Measurements from ENCODE around the gene ZNF281. TPM values are rescaled to one million over a fixed set of nuclear protein-coding genes. Genes with fewer than 3 reads are reported as not detected.
"Not testable (repeated sequence)": the region's sequence is repeated elsewhere in the genome, so short reads cannot be mapped to it uniquely, and the experiment has no call there.

The ZNF281 gene
- polyA plus RNA-seq, 2 donors = 1.3 to 1.5 TPM

DNA sequence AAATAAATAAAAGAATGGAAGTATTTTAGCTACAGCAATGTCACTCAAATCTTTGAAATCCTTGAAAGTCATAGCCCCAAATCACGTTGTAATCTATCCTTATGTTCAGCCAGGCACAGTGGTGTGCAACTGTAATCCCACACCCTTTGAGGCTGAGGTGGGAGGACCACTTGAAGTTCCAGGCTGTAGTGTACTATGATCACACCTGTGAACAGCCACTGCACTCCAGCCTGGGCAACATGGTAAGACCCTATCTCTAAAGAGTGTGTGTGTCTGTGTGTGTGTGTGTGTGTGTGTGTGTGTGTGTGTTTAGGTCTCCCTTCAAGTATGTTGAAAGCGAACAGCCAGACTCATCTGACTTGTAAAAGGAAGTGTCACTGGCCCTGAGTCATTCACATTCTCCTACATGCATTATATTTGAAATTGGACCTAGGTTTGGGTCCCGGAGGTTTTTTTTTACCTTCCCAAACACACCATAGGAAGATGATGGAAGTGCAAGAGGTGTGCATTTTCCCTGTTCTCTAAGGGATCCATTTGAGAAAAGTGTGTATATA, 50.1 kb downstream of the ZNF281 start:
- H3K27ac ChIP-seq (ENCODE audit: low read depth in 2 of 2, low read length in 1 of 2) = no peak overlapping the region
- peaks cover 0 to 3% of the 10 kb centered on the region in 2 donors for H3K27me3 ChIP-seq (ENCODE audit: control insufficient read depth in 1 of 2, insufficient read depth in 2 of 2, low read length in 2 of 2)
- no peak overlapping the region for H3K4me3 ChIP-seq (ENCODE audit: low read depth in 1 of 2, low read length in 2 of 2)
- H3K36me3 ChIP-seq (ENCODE audit: control insufficient read depth in 2 of 2, insufficient read depth in 2 of 2, low read length in 1 of 2) = no peaks in the 10 kb centered on the region
- WGBS, 2 donors = 54 to 62% methylated on average over 3 of the region's 3 CpGs
- no peaks in the 10 kb centered on the region for H3K4me1 ChIP-seq (ENCODE audit: control insufficient read depth in 2 of 2, insufficient read depth in 2 of 2, low read length in 1 of 2)
- H3K9me3 ChIP-seq (ENCODE audit: control insufficient read depth in 2 of 2, insufficient read depth in 1 of 2, low read depth in 1 of 2, low read length in 1 of 2) = peaks cover 0 to 3% of the 10 kb centered on the region in 2 donors

DNA sequence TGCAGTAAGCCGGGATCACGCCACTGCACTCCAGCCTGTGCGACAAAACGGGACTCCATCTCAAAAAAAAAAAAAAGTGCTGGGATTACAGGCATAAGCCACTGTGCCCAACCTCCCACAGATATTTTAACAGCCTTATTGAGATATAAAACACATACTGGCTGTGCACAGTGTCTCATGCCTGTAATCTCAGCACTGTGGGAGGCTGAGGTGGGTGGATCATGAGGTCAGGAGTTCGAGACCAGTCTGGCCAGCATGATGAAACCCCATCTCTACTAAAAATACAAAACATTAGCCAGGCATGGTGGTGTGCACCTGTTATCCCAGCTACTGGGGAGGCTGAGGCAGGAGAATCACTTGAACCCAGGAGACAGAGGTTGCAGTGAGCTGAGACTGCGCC, 51.9 kb downstream of the ZNF281 start:
- H3K4me1 ChIP-seq (ENCODE audit: control insufficient read depth in 2 of 2, insufficient read depth in 2 of 2, low read length in 1 of 2); H3K27me3 ChIP-seq (ENCODE audit: control insufficient read depth in 1 of 2, insufficient read depth in 2 of 2, low read length in 2 of 2); H3K4me3 ChIP-seq (ENCODE audit: low read depth in 1 of 2, low read length in 2 of 2); H3K27ac ChIP-seq (ENCODE audit: low read depth in 2 of 2, low read length in 1 of 2); H3K36me3 ChIP-seq (ENCODE audit: control insufficient read depth in 2 of 2, insufficient read depth in 2 of 2, low read length in 1 of 2); H3K9me3 ChIP-seq (ENCODE audit: control insufficient read depth in 2 of 2, insufficient read depth in 1 of 2, low read depth in 1 of 2, low read length in 1 of 2): not testable (repeated sequence)
- WGBS, 2 donors = 79% methylated on average over 6 of the region's 6 CpGs

DNA sequence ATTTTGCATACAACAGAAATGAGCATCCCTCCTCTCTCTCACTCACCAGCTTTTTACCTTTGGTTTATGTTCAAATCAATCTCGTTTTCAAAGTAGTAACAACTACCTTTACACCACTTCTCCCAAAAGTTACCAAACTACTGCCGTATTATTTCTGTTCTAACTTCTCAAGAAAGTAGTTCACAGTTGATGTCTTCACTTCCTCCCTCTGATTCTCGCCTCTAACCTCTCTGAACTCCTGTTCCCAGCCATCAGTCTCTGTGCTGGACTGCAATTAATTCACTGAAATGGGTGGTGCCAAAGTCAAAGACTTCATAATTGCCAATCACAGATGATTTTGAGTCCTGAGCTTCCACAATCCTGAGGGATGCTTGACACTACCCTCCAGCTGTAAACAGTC, 54.0 kb downstream of the ZNF281 start:
- 78 to 80% methylated on average over 3 of the region's 3 CpGs for WGBS, 2 donors
- peaks cover 0 to 3% of the 10 kb centered on the region in 2 donors for H3K27me3 ChIP-seq (ENCODE audit: control insufficient read depth in 1 of 2, insufficient read depth in 2 of 2, low read length in 2 of 2)
- no peak overlapping the region for H3K4me3 ChIP-seq (ENCODE audit: low read depth in 1 of 2, low read length in 2 of 2)
- no peak overlapping the region for H3K27ac ChIP-seq (ENCODE audit: low read depth in 2 of 2, low read length in 1 of 2)
- no peaks in the 10 kb centered on the region for H3K9me3 ChIP-seq (ENCODE audit: control insufficient read depth in 2 of 2, insufficient read depth in 1 of 2, low read depth in 1 of 2, low read length in 1 of 2)
- no peaks in the 10 kb centered on the region for H3K36me3 ChIP-seq (ENCODE audit: control insufficient read depth in 2 of 2, insufficient read depth in 2 of 2, low read length in 1 of 2)
- no peaks in the 10 kb centered on the region for H3K4me1 ChIP-seq (ENCODE audit: control insufficient read depth in 2 of 2, insufficient read depth in 2 of 2, low read length in 1 of 2)

Other genes starting within 250 kb of the ZNF281 start
- gene KIF14, start 210.7 kb upstream of the ZNF281 start, polyA plus RNA-seq = under 1 TPM; 0.71 to 0.85 TPM

All from esophagus (tissue), 2 donors.